DOHH2 (cell line): ENCODE results near the gene AMER3.

Experiments used
- CTCF ChIP-seq: fragments of 200-600 bp; sonication (generic); IDR thresholded peaks from one replicate; pipeline ENCODE4 v1.5.1; 2014; ENCODE audit warnings: antibody characterized with exemption, mild to moderate bottlenecking, low read depth, low read length; ENCODE audit not compliant: poor library complexity, severe bottlenecking
- EZH2phosphoT487 ChIP-seq: fragments of 200-600 bp; sonication (generic); IDR thresholded peaks from 2 replicates; pipeline ENCODE4 v1.6.1; 2017; ENCODE audit warnings: borderline replicate concordance, mild to moderate bottlenecking, antibody characterized with exemption, low read length, moderate library complexity, mixed read lengths

GRCh38 chr2:130744287-130745117 lies 10.8 kb upstream of the AMER3 start:
- TF ChIP-seq CTCF (no peak), EZH2phosphoT487 (no peak)
